HepG2 (cell line): ENCODE data around the gene MIA2. TPM values are rescaled to one million over a fixed set of nuclear protein-coding genes. Genes with fewer than 3 reads are reported as not detected.

Experiments
- CREB3 ChIP-seq: sonication (generic); formaldehyde crosslinking; IDR thresholded peaks from 2 replicates; pipeline ENCODE4 v1.5.0; 2020; ENCODE audit warnings: missing genetic modification reagents
- HMGXB3 ChIP-seq: sonication (generic); formaldehyde crosslinking; IDR thresholded peaks from 2 replicates; pipeline ENCODE4 v1.4.0; 2020; ENCODE audit warnings: missing genetic modification reagents, borderline replicate concordance
- KDM5B ChIP-seq: sonication (generic); formaldehyde crosslinking; IDR thresholded peaks from 2 replicates; pipeline ENCODE4 v1.4.0; 2020; ENCODE audit warnings: missing genetic modification reagents, mild to moderate bottlenecking, borderline replicate concordance
- NCOA1 ChIP-seq: sonication (generic); formaldehyde crosslinking; IDR thresholded peaks from 2 replicates; pipeline ENCODE4 v1.9.0; 2021; ENCODE audit warnings: missing genetic modification reagents
- NKX3-1 ChIP-seq: sonication (generic); formaldehyde crosslinking; IDR thresholded peaks from 2 replicates; pipeline ENCODE4 v1.5.0; 2020; ENCODE audit warnings: missing genetic modification reagents
- SOX13 ChIP-seq, 3 experiments: fragments of 450-650 bp in 1 of 3; sonication (generic) in 1 of 3; formaldehyde crosslinking in 1 of 3; IDR thresholded peaks in 2 of 3; conservative IDR thresholded peaks in 1 of 3; 2 replicates each; pipeline versions ENCODE4 v1.5.0 to v1.6.1; 2016 to 2020; ENCODE audit warnings: antibody characterized with exemption in 1 of 3, mild to moderate bottlenecking in 1 of 3, missing compliant biosample characterization in 1 of 3, missing genetic modification reagents in 1 of 3, moderate library complexity in 1 of 3
- SP1 ChIP-seq, 2 experiments: fragments of 450-650 bp in 1 of 2; sonication (generic) in 1 of 2; formaldehyde crosslinking in 1 of 2; IDR thresholded peaks; 2 replicates each; pipeline versions ENCODE4 v1.4.0 to v1.6.1; 2016 to 2020; ENCODE audit warnings: missing genetic modification reagents in 1 of 2
- ZNF274 ChIP-seq: sonication (generic); formaldehyde crosslinking; IDR thresholded peaks from 2 replicates; pipeline ENCODE4 v1.5.1; 2020; ENCODE audit warnings: mild to moderate bottlenecking, missing genetic modification reagents
- ZNF362 ChIP-seq: sonication (generic); formaldehyde crosslinking; IDR thresholded peaks from 2 replicates; pipeline ENCODE4 v1.4.0; 2020; ENCODE audit warnings: missing genetic modification reagents, mild to moderate bottlenecking, borderline replicate concordance
- ZNF503 ChIP-seq: sonication (generic); formaldehyde crosslinking; IDR thresholded peaks from 2 replicates; pipeline ENCODE4 v1.4.0; 2020; ENCODE audit warnings: missing genetic modification reagents
- ZNF572 ChIP-seq: sonication (generic); formaldehyde crosslinking; IDR thresholded peaks from 2 replicates; pipeline ENCODE4 v1.5.1; 2020; ENCODE audit warnings: mild to moderate bottlenecking, missing genetic modification reagents
- ZNF646 ChIP-seq: sonication (generic); formaldehyde crosslinking; IDR thresholded peaks from 2 replicates; pipeline ENCODE4 v1.9.0; 2021; ENCODE audit warnings: mild to moderate bottlenecking, missing genetic modification reagents
- ZNF776 ChIP-seq: sonication (generic); formaldehyde crosslinking; IDR thresholded peaks from 2 replicates; pipeline ENCODE4 v1.4.0; 2020; ENCODE audit warnings: mild to moderate bottlenecking, missing genetic modification reagents
- polyA plus RNA-seq, 8 experiments: library from polyadenylated mRNA; depleted of rRNA in 3 of 8; stranded (reverse) in 7 of 8; unstranded in 1 of 8; fragments of >200 nt; fragmentation: Illumina TruSeq in 4 of 8; extraction: Trizol in 4 of 8; gene quantifications; 2 replicates each; pipeline versions ENCODE4 v1.2.1 to v1.2.3, GENCODE V29; 2011 to 2016; ENCODE audit warnings: low read depth in 4 of 8, missing spikeins in 1 of 8, mixed read lengths in 1 of 8; ENCODE audit not compliant: insufficient read depth in 1 of 8
- total RNA-seq, 5 experiments: library from RNA; depleted of rRNA; stranded (reverse); fragments of >200 nt; fragmentation: Illumina TruSeq; extraction: Trizol; gene quantifications; 2 replicates each; pipeline ENCODE4 v1.2.3, GENCODE V29; 2016; ENCODE audit warnings: low read depth in 1 of 5

MIA2 gene
- total and polyA plus RNA-seq, 2 of the 13 experiments (the other 11 are each of a cell fraction or from before 2014, with no cell fraction given), result 134 to 158 TPM

- TF ChIP-seq ZNF646 (CRISPR knock-in tag) (no peak; the same call in 1 of the 2 replicates), NCOA1 (peak; percentile 93), SP1 (IDR thresholded peaks at IDR 0.05) (no peak), SP1 (CRISPR knock-in tag; IDR thresholded peaks at IDR 0.05) (peak; percentile 54; the same call in 1 of the 2 replicates), ZNF776 (CRISPR knock-in tag) (0 out of 2 replicates have a peak, but pooled peaks have one; percentile 64), CREB3 (0 out of 2 replicates have a peak, but pooled peaks have one; percentile 24), SOX13 (IDR thresholded peaks at IDR 0.05) (no peak; the same call in 1 of the 2 replicates), SOX13 (CRISPR knock-in tag; conservative IDR thresholded peaks at IDR 0.05 in 1 of 2, IDR thresholded peaks at IDR 0.05 in 1 of 2) (peak; percentile 76 to 85; a peak in 2 of 4 replicates), ZNF503 (peak; percentile 96; the same call in 1 of the 2 replicates), KDM5B (CRISPR knock-in tag) (0 out of 2 replicates have a peak, but pooled peaks have one; percentile 96), ZNF362 (CRISPR knock-in tag) (peak; percentile 78), ZNF274 (CRISPR knock-in tag) (peak; percentile 97), HMGXB3 (CRISPR knock-in tag) (peak; percentile 72; the same call in 1 of the 2 replicates), ZNF572 (peak; percentile 94; the same call in 1 of the 2 replicates), NKX3-1 (CRISPR knock-in tag) (peak; percentile 86; the same call in 1 of the 2 replicates)
Measured at GRCh38 chr14:39266525-39266870, 32.8 kb downstream of the MIA2 start (continued).
